ENCODE data around the gene TES.

GRCh38 chr7:116182023-116182422 lies 28.3 kb upstream of the TES start:
- no peak for TF ChIP-seq MXI1 (conservative IDR thresholded peaks at IDR 0.05; ENCODE audit: poor library complexity, severe bottlenecking)
- no peak for TF ChIP-seq EP300 (conservative IDR thresholded peaks at IDR 0.05; ENCODE audit: poor library complexity, severe bottlenecking)
- no peak for TF ChIP-seq CTCF (IDR thresholded peaks at IDR 0.05; ENCODE audit: poor library complexity, severe bottlenecking)
- TF ChIP-seq POLR2AphosphoS5 (IDR thresholded peaks at IDR 0.05): no peak
- TF ChIP-seq REST (IDR thresholded peaks at IDR 0.05; ENCODE audit: borderline replicate concordance): no peak
- no peak for TF ChIP-seq RAD21 (conservative IDR thresholded peaks at IDR 0.05)
- no peak for TF ChIP-seq TAF1 (IDR thresholded peaks at IDR 0.05; ENCODE audit: low read depth)
- no peak for TF ChIP-seq EZH2 (IDR thresholded peaks at IDR 0.05; ENCODE audit: borderline replicate concordance, insufficient read depth, low read length, poor library complexity, severe bottlenecking)
- TF ChIP-seq SMC3 (conservative IDR thresholded peaks at IDR 0.05; ENCODE audit: poor library complexity): no peak

Data from neural cell (in vitro differentiated cells).